Left lung (tissue), 10 donors: ENCODE results near the gene FAM107A. TPM values are rescaled to one million over a fixed set of nuclear protein-coding genes. Genes with fewer than 3 reads are reported as not detected.

Experiments used
- ATAC-seq: fragments of 200-7000 bp; cut with Tn5 transposase; one replicate; pipeline ENCODE4 v1.9.1; 2020; ENCODE audit warnings: moderate library complexity
- DNase-seq, 4 donors: peaks; one replicate each; pipeline ENCODE4 v3.0.0-alpha.2; 2013 to 2020
- H3K27ac ChIP-seq, 2 donors: fragments of 200-600 bp; sonication (generic) in 1 of 2; one replicate each; pipeline versions ENCODE4 v1.5.0 to v1.8.0; 2020 to 2021
- H3K27me3 ChIP-seq, 2 donors: fragments of 200-600 bp; sonication (generic) in 1 of 2; one replicate each; pipeline versions ENCODE4 v1.5.0 to v1.8.0; 2020 to 2021
- H3K36me3 ChIP-seq, 2 donors: fragments of 200-600 bp; sonication (generic) in 1 of 2; one replicate each; pipeline versions ENCODE4 v1.5.0 to v1.8.0; 2020 to 2021
- H3K4me1 ChIP-seq, 2 donors: fragments of 200-600 bp; one replicate each; pipeline ENCODE4 v1.8.0; 2021
- H3K4me3 ChIP-seq, 2 donors: fragments of 200-600 bp; sonication (generic) in 1 of 2; one replicate each; pipeline versions ENCODE4 v1.5.0 to v1.8.0; 2020 to 2021; ENCODE audit warnings: mild to moderate bottlenecking in 1 of 2
- H3K9me3 ChIP-seq, 2 donors: fragments of 200-600 bp; sonication (generic) in 1 of 2; one replicate each; pipeline versions ENCODE4 v1.5.0 to v1.8.0; 2020 to 2021
- intact Hi-C, 2 donors: fragments of 100-400 bp; cut with DNase I; formaldehyde crosslinking; loops; one replicate each; pipeline versions ENCODE4 v1.11.2 to v1.14.2; 2022
- polyA plus RNA-seq, 6 donors: library from polyadenylated mRNA; unstranded; fragments of 120-200 nt; gene quantifications; one replicate each; pipeline ENCODE4 v1.2.1, GENCODE V29; 2013; ENCODE audit not compliant: insufficient read length in 6 of 6
- total RNA-seq, 2 donors: library from RNA; stranded (reverse); fragmentation: NEBNext Ultra II Directional; extraction: Animal tissue kit (Norgen Biotek cat#: 25700); gene quantifications; one replicate each; pipeline ENCODE4 v1.2.1, GENCODE V29; 2021
- TF ChIP-seq, protein P1 (sequence below), 2 donors: fragments of 200-600 bp; sonication (generic) in 1 of 2; IDR thresholded peaks; one replicate each; pipeline versions ENCODE4 v1.5.0 to v1.8.0; 2021; ENCODE audit warnings: antibody characterized with exemption in 2 of 2
- donor health status: DM: no; HTN: yes; CAD: no.
- donor health status: DM: no; HTN: no; CAD: no.

Gene FAM107A
- total and polyA plus RNA-seq, 8 donors: 0.69 to 46.5 (median 1.3) TPM

DNA sequence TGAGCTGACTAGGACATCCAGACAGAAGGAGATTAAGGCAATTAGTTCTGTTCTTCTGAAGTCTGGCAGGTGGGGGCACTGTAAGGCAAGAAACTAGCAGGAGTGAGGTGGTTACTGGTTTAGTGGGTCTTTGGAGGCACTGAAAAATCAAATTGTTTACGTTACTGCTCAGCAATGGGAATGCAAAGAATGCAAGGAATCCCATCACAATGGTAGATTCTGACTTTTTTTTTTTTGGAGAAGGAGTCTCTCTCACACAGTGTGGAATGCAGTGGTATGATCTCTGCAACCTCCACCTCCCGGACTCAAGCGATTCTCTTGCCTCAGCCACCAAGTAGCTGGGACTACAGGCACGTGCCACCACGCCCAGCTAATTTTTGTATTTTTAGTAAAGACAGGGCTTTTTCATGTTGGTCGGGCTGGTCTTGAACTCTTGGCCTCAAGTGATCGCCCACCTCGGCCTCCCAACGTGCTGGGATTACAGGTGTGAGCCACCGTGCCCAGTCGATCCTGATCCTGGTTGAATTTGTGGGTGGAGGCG lies 16.4 kb downstream of the FAM107A start:
- H3K4me1 ChIP-seq: no peaks in the 10 kb centered on the region
- no peak overlapping the region for H3K27ac ChIP-seq
- H3K27me3 ChIP-seq: no peaks in the 10 kb centered on the region
- TF ChIP-seq, protein P1, sequence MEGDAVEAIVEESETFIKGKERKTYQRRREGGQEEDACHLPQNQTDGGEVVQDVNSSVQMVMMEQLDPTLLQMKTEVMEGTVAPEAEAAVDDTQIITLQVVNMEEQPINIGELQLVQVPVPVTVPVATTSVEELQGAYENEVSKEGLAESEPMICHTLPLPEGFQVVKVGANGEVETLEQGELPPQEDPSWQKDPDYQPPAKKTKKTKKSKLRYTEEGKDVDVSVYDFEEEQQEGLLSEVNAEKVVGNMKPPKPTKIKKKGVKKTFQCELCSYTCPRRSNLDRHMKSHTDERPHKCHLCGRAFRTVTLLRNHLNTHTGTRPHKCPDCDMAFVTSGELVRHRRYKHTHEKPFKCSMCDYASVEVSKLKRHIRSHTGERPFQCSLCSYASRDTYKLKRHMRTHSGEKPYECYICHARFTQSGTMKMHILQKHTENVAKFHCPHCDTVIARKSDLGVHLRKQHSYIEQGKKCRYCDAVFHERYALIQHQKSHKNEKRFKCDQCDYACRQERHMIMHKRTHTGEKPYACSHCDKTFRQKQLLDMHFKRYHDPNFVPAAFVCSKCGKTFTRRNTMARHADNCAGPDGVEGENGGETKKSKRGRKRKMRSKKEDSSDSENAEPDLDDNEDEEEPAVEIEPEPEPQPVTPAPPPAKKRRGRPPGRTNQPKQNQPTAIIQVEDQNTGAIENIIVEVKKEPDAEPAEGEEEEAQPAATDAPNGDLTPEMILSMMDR (IDR thresholded peaks at IDR 0.05): no peak
- DNase-seq: no peak
- H3K4me3 ChIP-seq: no peak overlapping the region
- no peaks in the 10 kb centered on the region for H3K9me3 ChIP-seq
- intact Hi-C loops: no loop called here
- peaks cover 0 to 26% of the 10 kb centered on the region in 2 donors for H3K36me3 ChIP-seq
- peak; percentile 77 for ATAC-seq

DNA sequence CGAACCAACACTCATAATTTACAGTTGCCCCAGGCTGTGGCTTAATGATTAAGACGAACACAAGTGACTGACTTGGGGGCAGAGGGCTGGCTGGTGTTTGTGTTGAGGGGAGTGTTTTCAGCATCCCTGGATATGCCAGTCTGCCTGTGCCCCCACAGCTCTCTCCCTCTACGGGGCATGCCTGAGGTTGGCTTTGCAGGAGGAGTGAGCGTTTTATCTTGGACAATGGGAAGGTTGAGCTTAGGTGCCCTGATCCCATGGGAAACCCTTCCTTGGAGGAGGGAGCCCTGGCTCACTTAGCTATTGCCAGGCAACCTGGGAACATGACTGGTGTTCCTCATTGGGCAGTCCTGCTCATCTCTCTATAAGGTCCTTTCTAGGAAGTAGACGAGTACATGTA lies 17.6 kb downstream of the FAM107A start:
- TF ChIP-seq, protein P1 (IDR thresholded peaks at IDR 0.05): no peak
- no peak for DNase-seq

DNA sequence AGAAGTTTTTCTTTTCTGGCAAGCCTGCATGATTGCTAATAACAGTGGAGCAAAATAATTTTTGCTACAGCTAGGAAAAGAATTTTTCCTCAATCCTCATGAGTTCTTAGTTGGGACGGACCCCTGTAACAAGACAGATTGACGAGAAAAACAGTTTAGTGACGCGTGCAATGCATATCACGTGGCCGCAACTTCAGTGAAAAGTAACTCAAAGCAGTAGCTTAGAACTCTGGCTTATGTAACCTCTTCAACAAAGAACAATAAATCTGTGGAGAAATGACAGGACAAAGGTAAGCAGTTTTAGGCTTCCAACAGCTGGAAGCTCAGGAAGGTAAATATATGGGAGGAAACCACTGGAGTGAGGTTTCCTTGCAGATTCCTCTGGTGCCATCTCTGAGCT lies 19.7 kb downstream of the FAM107A start:
- intact Hi-C loops: no loop called here
- TF ChIP-seq, protein P1 (IDR thresholded peaks at IDR 0.05): no peak
- Histone ChIP-seq H3K27ac (no peak overlapping the region), H3K9me3 (no peaks in the 10 kb centered on the region), H3K36me3 (peaks cover 0 to 5% of the 10 kb centered on the region in 2 donors), H3K27me3 (no peaks in the 10 kb centered on the region), H3K4me3 (no peak overlapping the region), H3K4me1 (no peaks in the 10 kb centered on the region)
- DNase-seq (no peak), ATAC-seq (no peak)

More for the DNA sequence above, 17.6 kb downstream of the FAM107A start:
- Histone ChIP-seq H3K36me3 (peaks cover 0 to 18% of the 10 kb centered on the region in 2 donors), H3K4me3 (no peak overlapping the region), H3K9me3 (no peaks in the 10 kb centered on the region), H3K27ac (no peak overlapping the region), H3K4me1 (no peaks in the 10 kb centered on the region), H3K27me3 (no peaks in the 10 kb centered on the region)
- no peak for ATAC-seq
- intact Hi-C loops: no loop called here

- Histone ChIP-seq H3K36me3 (peaks cover 0 to 3% of the 10 kb centered on the region in 2 donors), H3K27me3 (no peaks in the 10 kb centered on the region), H3K27ac (no peak overlapping the region), H3K9me3 (peaks cover 0 to 2% of the 10 kb centered on the region in 2 donors), H3K4me1 (no peaks in the 10 kb centered on the region), H3K4me3 (no peak overlapping the region)
- ATAC-seq: no peak
- intact Hi-C loops: no loop called here
- no peak for DNase-seq
- TF ChIP-seq, protein P1 (IDR thresholded peaks at IDR 0.05): no peak
These were observed 20.4 kb downstream of the FAM107A start for GRCh38 chr3:58556761-58557221.

DNA sequence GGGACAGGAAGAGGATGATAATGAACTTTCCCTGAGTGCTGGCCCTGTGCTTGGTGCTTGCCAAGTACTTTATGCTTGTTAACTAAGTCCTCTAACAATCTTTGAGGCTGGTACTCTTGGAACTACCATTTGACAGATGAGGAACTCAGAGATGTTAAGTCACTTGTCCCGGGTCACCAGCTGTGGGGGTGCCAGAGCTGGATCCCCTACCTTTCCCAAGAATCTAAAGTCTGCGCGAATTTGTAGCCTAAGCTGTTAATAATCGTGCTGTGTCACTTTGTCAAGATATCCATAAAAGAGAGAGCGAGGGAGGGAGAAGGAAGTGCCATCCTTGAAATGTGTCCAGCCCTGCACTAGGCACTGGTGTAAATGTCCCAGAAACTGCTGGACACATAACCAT lies 21.2 kb downstream of the FAM107A start:
- H3K4me1 ChIP-seq: no peaks in the 10 kb centered on the region
- no peak overlapping the region for H3K27ac ChIP-seq
- TF ChIP-seq, protein P1 (IDR thresholded peaks at IDR 0.05): no peak
- intact Hi-C loops: no loop called here
- no peak for ATAC-seq
- no peaks in the 10 kb centered on the region for H3K36me3 ChIP-seq
- peaks cover 0 to 5% of the 10 kb centered on the region in 2 donors for H3K9me3 ChIP-seq
- H3K27me3 ChIP-seq: no peaks in the 10 kb centered on the region
- H3K4me3 ChIP-seq: no peak overlapping the region
- DNase-seq: no peak
